Loucy (cell line): ENCODE measurements around the gene KCNA2.

Source experiments
- H2AFZ ChIP-seq: fragments of 200-600 bp; sonication (generic); 2 replicates; pipeline ENCODE4 v1.6.0; 2016; ENCODE audit warnings: antibody characterized with exemption, mild to moderate bottlenecking, low read length, moderate library complexity
- H3F3A ChIP-seq: fragments of 200-600 bp; 2 replicates; pipeline ENCODE4 v1.6.0; 2016; ENCODE audit warnings: antibody characterized with exemption, low read depth, mild to moderate bottlenecking
- H3K27me3 ChIP-seq: fragments of 200-600 bp; sonication (generic); 2 replicates; pipeline ENCODE4 v1.6.1; 2014; ENCODE audit warnings: low read length, mild to moderate bottlenecking; ENCODE audit not compliant: insufficient read depth, poor library complexity, severe bottlenecking
- H3K36me3 ChIP-seq: fragments of 200-600 bp; sonication (generic); 2 replicates; pipeline ENCODE4 v1.6.1; 2016; ENCODE audit warnings: low read length; ENCODE audit not compliant: insufficient read depth
- H3K4me1 ChIP-seq: fragments of 200-600 bp; sonication (generic); 2 replicates; pipeline ENCODE4 v1.5.1; 2014; ENCODE audit warnings: low read length, mild to moderate bottlenecking; ENCODE audit not compliant: insufficient read depth, poor library complexity, severe bottlenecking
- H3K4me2 ChIP-seq: fragments of 200-600 bp; sonication (generic); 2 replicates; pipeline ENCODE4 v1.6.0; 2014; ENCODE audit warnings: antibody characterized with exemption, low read length, low read depth, mild to moderate bottlenecking; ENCODE audit not compliant: poor library complexity, severe bottlenecking
- H3K4me3 ChIP-seq: fragments of 200-600 bp; sonication (generic); 2 replicates; pipeline ENCODE4 v1.5.1; 2014; ENCODE audit warnings: low read length, mild to moderate bottlenecking, mixed read lengths; ENCODE audit not compliant: poor library complexity, severe bottlenecking
- H3K79me2 ChIP-seq: fragments of 200-600 bp; sonication (generic); 2 replicates; pipeline ENCODE4 v1.6.1; 2014; ENCODE audit warnings: low read length; ENCODE audit not compliant: insufficient read depth
- H3K9ac ChIP-seq: fragments of 200-600 bp; sonication (generic); 2 replicates; pipeline ENCODE4 v1.6.0; 2014; ENCODE audit warnings: mild to moderate bottlenecking, low read depth, low read length, moderate library complexity; ENCODE audit not compliant: poor library complexity, severe bottlenecking
- H3K9me2 ChIP-seq: fragments of 200-600 bp; sonication (generic); replicated peaks from 2 replicates; pipeline ENCODE4 v1.6.1; 2016; ENCODE audit warnings: low read depth, low read length, mixed read lengths
- H3K9me3 ChIP-seq: fragments of 200-600 bp; sonication (generic); 2 replicates; pipeline ENCODE4 v1.6.1; 2014; ENCODE audit warnings: mild to moderate bottlenecking, antibody characterized with exemption, low read length, low read depth; ENCODE audit not compliant: insufficient read depth
- H4K20me1 ChIP-seq: fragments of 200-600 bp; sonication (generic); 2 replicates; pipeline ENCODE4 v1.6.0; 2014; ENCODE audit warnings: antibody characterized with exemption, low read length, mild to moderate bottlenecking; ENCODE audit not compliant: insufficient read depth, poor library complexity, severe bottlenecking
- CTCF ChIP-seq: fragments of 200-600 bp; sonication (generic); conservative IDR thresholded peaks from 2 replicates; pipeline ENCODE4 v1.5.1; 2014; ENCODE audit warnings: mild to moderate bottlenecking, antibody characterized with exemption, low read length
- EZH2phosphoT487 ChIP-seq: fragments of 200-600 bp; IDR thresholded peaks from 2 replicates; pipeline ENCODE4 v1.6.1; 2018; ENCODE audit warnings: antibody characterized with exemption, mild to moderate bottlenecking, moderate library complexity, borderline replicate concordance

The KCNA2 gene

GRCh38 chr1:110617589-110617988 lies 11.4 kb upstream of the KCNA2 start:
- no peak overlapping the region for H2AFZ ChIP-seq
- no peak overlapping the region for H3K9ac ChIP-seq
- no peaks in the 10 kb centered on the region for H3K9me2 ChIP-seq
- no peaks in the 10 kb centered on the region for H3K9me3 ChIP-seq
- H3K4me2 ChIP-seq = no peak overlapping the region
- no peak overlapping the region for H3K4me3 ChIP-seq
- no peaks in the 10 kb centered on the region for H3F3A ChIP-seq
- H3K79me2 ChIP-seq = no peaks in the 10 kb centered on the region
- H3K4me1 ChIP-seq = peaks cover 23% of the 10 kb centered on the region
- H3K27me3 ChIP-seq = no peaks in the 10 kb centered on the region
- H3K36me3 ChIP-seq = no peaks in the 10 kb centered on the region
- no peak for TF ChIP-seq EZH2phosphoT487
- TF ChIP-seq CTCF = no peak
- H4K20me1 ChIP-seq = no peaks in the 10 kb centered on the region

GRCh38 chr1:110617116-110617515 lies 11.0 kb upstream of the KCNA2 start:
- TF ChIP-seq CTCF = no peak
- TF ChIP-seq EZH2phosphoT487 = no peak
- no peaks in the 10 kb centered on the region for H3K27me3 ChIP-seq
- no peaks in the 10 kb centered on the region for H3K9me3 ChIP-seq
- H3K4me1 ChIP-seq = peaks cover 23% of the 10 kb centered on the region
- H3K79me2 ChIP-seq = no peaks in the 10 kb centered on the region
- no peaks in the 10 kb centered on the region for H3K36me3 ChIP-seq
- no peak overlapping the region for H3K9ac ChIP-seq
- H3K4me3 ChIP-seq = no peak overlapping the region
- peak overlapping the region; percentile 2; the same call in 1 of the 2 replicates for H2AFZ ChIP-seq
- no peaks in the 10 kb centered on the region for H3K9me2 ChIP-seq
- H3F3A ChIP-seq = no peaks in the 10 kb centered on the region
- H4K20me1 ChIP-seq = no peaks in the 10 kb centered on the region
- no peak overlapping the region for H3K4me2 ChIP-seq

- H3K9me3 ChIP-seq = no peaks in the 10 kb centered on the region
- no peak for TF ChIP-seq EZH2phosphoT487
- TF ChIP-seq CTCF = no peak
Observed at GRCh38 chr1:110616587-110616986, 10.4 kb upstream of the KCNA2 start.

More at GRCh38 chr1:110616587-110616986, 10.4 kb upstream of the KCNA2 start:
- Histone ChIP-seq H3K79me2 (no peaks in the 10 kb centered on the region), H3K9ac (no peak overlapping the region), H3F3A (no peaks in the 10 kb centered on the region), H3K4me2 (peak overlapping the region; percentile 57), H4K20me1 (no peaks in the 10 kb centered on the region), H3K36me3 (no peaks in the 10 kb centered on the region), H3K4me1 (peaks cover 23% of the 10 kb centered on the region), H3K27me3 (no peaks in the 10 kb centered on the region), H3K9me2 (no peaks in the 10 kb centered on the region), H3K4me3 (no peak overlapping the region), H2AFZ (peak overlapping the region; percentile 2)
